Measurements from ENCODE around the gene NMNAT2.
A peak's percentile ranks its signal among the peaks of the same experiment; 100 is the strongest.

GRCh38 chr1:183226963-183227362 is 191.2 kb downstream of the NMNAT2 start:
- TF ChIP-seq EZH2 (IDR thresholded peaks at IDR 0.05; ENCODE audit: borderline replicate concordance, control insufficient read depth, low read depth, low read length) (no peak), FOXK2 (IDR thresholded peaks at IDR 0.05) (no peak), POLR2AphosphoS5 (IDR thresholded peaks at IDR 0.05; ENCODE audit: low read length) (no peak), NRF1 (conservative IDR thresholded peaks at IDR 0.05; ENCODE audit: low read depth, low read length) (no peak), NBN (IDR thresholded peaks at IDR 0.05) (no peak), POLR2A (IDR thresholded peaks at IDR 0.05; ENCODE audit: low read depth, low read length) (no peak), TCF7 (IDR thresholded peaks at IDR 0.05; ENCODE audit: borderline replicate concordance) (peak; percentile 85), E2F4 (IDR thresholded peaks at IDR 0.05; ENCODE audit: low read depth, low read length) (no peak), CTCF (IDR thresholded peaks at IDR 0.05 in 2 of 3, conservative IDR thresholded peaks at IDR 0.05 in 1 of 3; ENCODE audit: control insufficient read depth in 2 of 3, extremely low read depth in 1 of 3, insufficient read depth in 1 of 3, low read depth in 3 of 3, low read length in 3 of 3) (no peak), SMC3 (IDR thresholded peaks at IDR 0.05; ENCODE audit: borderline replicate concordance, low read length) (no peak), ZNF217 (IDR thresholded peaks at IDR 0.05) (no peak), ZNF24 (IDR thresholded peaks at IDR 0.05) (no peak)

All from GM12878 (cell line).